GM12873 (cell line): ENCODE results near the gene MAPK14.
A peak's percentile ranks its signal among the peaks of the same experiment; 100 is the strongest.

Experiments used
- TF ChIP-seq, protein P1 (sequence below): IDR thresholded peaks from 2 replicates; pipeline ENCODE4 v1.5.1; 2012; ENCODE audit warnings: low read depth, mild to moderate bottlenecking, moderate library complexity, low read length, control low read depth; ENCODE audit not compliant: insufficient read depth; ENCODE audit errors: missing control alignments

Gene MAPK14

DNA sequence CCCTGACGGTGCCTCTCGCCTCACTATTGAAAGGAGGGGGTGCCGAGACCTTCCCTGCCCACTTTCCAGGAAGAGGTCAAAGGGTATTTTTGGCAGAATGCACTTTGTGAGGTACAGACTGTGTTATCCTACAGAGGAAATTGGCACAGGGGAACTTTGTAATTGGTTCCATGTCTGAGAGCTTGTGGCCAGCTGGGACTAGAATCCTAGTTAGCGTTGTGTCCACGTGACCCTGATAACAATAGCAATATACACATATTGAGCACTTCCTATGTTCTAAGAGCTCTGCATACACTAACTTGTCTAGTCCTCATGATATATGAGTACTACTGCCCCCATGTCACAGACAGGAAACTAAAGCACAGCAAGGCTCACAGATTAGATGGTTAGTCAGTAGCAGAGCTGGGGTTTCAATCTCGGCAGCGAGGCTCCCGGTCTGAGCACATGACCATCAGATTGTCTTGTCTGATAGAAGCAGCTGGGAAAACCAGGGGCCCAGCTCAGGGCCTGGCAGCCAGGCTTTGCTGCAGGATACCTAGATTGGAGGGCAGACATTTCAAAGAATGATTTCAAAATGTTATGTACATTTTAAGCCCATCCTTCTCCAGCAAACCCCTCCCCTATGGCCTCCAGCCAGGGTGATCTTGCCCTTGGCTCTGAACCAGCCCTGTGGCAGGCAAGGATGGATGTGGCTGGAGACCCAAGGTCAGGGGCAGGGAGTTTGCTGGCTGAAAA lies 104.1 kb downstream of the MAPK14 start:
- TF ChIP-seq, protein P1, sequence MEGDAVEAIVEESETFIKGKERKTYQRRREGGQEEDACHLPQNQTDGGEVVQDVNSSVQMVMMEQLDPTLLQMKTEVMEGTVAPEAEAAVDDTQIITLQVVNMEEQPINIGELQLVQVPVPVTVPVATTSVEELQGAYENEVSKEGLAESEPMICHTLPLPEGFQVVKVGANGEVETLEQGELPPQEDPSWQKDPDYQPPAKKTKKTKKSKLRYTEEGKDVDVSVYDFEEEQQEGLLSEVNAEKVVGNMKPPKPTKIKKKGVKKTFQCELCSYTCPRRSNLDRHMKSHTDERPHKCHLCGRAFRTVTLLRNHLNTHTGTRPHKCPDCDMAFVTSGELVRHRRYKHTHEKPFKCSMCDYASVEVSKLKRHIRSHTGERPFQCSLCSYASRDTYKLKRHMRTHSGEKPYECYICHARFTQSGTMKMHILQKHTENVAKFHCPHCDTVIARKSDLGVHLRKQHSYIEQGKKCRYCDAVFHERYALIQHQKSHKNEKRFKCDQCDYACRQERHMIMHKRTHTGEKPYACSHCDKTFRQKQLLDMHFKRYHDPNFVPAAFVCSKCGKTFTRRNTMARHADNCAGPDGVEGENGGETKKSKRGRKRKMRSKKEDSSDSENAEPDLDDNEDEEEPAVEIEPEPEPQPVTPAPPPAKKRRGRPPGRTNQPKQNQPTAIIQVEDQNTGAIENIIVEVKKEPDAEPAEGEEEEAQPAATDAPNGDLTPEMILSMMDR, result peak; percentile 6

DNA sequence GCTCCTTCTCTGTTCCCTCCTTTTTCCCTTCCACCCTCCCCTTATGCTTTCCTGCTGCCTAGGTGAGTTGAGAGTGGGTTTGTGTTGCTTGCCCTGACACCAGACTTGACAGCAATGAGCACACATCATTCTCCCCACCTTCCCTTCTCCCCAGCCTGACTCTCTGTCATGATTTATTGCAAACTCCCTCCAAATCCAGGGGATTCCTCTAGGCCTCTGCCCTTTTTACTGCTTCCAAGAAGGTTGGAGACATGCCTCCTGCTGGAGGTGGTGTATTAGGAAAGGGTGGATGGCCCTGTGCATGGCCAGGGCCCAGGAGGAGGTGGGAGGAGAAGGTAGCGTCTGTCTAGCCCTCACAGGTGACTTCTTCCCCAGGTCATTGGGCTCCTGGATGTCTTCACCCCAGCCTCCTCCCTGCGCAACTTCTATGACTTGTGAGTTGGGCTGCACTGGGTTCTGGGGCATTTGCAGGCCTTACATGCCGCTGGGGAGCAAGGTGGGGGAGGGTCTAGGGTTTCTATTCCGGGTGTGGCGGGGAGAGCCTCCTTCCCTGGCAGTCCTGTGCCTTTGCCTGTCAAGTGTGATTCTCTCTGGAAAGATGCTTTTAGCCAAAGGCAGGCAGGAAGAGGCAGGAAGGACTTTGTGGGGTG lies 104.8 kb downstream of the MAPK14 start:
- TF ChIP-seq, protein P1, result no peak

DNA sequence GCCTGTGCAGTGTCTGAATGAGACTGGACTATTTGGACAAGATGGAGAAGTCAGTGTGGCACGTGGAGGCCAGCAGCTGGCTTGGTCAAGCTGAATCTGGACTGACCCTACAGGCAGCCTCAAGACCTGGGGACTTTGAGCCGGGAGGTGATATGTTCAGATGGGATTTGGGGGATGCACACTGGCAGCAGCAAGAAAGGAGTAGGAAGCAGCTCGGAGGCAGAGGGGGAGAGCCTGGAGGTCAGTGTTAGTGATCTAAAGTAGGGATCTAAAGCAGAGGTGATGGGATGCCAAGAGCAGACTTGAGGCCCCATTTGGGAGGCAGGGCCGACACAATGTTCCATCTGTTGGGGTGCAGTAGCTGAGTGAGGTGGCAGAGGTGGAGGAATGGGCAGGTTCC lies 105.5 kb downstream of the MAPK14 start:
- TF ChIP-seq, protein P1, result no peak

DNA sequence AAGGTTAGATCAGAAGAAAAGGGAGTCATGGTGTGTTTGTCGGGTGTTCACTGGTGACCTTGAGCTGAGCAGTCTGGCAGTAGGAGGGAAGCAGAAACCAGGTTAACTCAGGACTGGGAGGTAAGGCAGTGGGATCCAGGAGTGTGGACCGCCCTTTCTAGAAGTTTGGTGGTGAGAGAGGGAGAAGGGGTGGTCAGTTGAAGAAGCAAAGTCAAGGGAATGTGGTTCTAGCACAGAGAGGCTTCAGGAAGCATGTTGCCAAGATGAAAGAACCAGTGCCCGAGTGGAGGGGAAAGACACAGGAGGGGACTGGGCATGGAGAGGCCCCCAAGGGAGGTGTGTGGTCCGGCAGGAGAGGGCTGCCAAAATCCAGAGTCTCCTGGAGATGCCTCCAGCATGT lies 106.3 kb downstream of the MAPK14 start:
- TF ChIP-seq, protein P1, result no peak

DNA sequence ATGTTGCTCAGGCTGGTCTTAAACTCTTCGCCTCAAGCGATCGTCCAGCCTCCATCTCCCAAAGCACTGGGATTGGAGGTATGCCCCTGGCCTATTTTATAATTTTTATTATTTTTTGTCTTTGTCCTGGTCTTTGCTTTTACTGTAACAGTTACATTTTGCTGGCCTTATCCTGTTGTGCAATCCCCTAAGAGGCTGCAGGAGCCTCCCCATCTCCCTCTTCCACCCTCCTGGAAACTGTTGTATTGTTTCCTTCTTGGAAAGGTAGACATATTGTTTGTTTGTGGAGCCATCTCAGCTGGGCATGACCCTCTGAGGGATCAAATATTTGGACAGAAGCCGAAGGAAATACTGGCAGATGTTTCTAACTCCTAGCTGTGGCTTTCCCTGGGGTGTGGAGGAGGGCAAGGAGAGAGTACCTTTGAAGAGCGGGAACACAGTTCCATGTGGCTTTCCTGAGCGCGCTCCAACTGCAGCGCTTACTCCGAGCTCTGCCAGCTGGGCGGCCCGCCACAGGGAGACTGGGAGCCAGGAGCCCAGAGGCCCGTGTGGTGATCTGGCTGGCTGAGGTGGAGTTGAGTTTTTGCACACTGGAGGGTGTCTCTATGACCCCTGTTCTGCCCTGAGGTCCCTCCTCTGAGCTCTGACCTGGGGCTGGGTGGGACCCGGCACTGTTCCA lies 107.6 kb downstream of the MAPK14 start:
- TF ChIP-seq, protein P1, result no peak

DNA sequence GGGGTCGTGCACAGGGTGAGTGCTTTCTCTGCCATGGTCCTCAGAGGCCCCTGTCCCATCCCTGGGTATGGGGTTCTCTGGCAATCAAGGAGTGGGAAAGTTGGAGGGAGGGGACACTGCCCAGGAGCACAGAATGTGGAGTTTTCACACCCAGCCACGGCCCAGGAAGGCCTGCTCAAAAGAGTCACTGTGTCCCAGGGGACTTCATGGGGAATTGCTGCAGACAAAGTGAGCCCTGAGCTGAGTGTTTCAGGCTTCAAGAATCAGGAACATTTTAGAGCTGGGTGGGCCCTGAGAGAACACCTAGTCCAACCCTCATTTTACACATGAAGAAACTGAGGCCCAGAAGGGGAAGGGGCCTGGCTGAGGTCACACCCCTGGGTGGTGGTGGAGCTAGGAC lies 108.4 kb downstream of the MAPK14 start:
- TF ChIP-seq, protein P1, result no peak

DNA sequence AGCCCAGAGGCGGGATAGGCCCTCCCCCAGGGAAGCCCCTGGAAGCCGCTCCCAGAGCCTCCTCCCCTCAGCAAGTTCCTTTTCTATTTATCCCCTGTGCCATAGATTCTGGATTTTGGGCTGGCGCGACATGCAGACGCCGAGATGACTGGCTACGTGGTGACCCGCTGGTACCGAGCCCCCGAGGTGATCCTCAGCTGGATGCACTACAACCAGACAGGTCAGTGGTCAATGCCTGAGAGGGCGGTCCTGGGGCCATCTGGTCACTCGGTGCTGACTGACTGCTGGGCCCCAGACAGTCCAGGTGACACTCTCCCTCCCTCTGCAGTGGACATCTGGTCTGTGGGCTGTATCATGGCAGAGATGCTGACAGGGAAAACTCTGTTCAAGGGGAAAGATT lies 108.9 kb downstream of the MAPK14 start:
- TF ChIP-seq, protein P1, result no peak
